ENCODE measurements around the gene PTPN11.
"Not testable (repeated sequence)": the region's sequence is repeated elsewhere in the genome, so short reads cannot be mapped to it uniquely, and the experiment has no call there.

PTPN11 gene

DNA sequence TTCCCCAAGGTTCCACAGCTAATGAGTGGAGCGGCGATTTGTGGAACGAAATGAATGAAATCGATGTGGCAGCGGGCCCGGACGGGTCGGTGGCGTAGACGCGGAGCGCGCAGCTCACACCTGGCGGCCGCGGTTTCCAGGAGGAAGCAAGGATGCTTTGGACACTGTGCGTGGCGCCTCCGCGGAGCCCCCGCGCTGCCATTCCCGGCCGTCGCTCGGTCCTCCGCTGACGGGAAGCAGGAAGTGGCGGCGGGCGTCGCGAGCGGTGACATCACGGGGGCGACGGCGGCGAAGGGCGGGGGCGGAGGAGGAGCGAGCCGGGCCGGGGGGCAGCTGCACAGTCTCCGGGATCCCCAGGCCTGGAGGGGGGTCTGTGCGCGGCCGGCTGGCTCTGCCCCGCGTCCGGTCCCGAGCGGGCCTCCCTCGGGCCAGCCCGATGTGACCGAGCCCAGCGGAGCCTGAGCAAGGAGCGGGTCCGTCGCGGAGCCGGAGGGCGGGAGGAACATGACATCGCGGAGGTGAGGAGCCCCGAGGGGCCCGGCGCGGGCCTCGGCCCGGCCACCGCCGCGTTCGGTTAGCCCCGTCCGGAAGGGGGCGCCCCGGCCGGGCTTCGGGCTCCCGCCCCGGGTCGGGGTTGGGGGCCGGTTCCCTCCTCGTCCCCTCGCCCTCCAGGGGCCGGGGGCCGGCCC, at the start of gene PTPN11:
Gene PTPN11, plus strand, starts transcription at position 340 of the 689 bp plus-strand sequence. Its CDS starts 165 bp downstream, at position 505.
- DNase-seq: peak; percentile 20 to 91 (median 79)

DNA sequence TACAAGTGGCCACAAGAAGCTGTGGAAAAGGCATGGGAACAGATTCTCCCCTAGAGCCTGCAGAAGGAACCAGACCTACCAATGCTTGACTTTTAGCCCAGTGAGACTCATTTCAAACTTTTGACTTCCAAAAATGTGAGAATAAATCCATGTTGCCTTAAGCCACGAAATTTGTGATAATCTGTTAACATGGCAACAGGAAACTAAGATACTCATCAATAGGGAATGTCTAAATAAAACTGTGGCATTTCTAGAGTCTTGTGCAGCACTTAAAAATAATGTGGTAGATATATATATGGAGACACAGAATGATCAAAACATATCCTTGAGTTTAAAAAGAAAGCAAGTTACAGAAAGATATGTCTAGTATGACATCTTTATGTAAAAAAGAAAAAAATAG, 48.5 kb upstream of the PTPN11 start:
- no peak for DNase-seq

GRCh38 chr12:112370868-112371510, 47.8 kb upstream of the PTPN11 start:
- no peak for DNase-seq

DNA sequence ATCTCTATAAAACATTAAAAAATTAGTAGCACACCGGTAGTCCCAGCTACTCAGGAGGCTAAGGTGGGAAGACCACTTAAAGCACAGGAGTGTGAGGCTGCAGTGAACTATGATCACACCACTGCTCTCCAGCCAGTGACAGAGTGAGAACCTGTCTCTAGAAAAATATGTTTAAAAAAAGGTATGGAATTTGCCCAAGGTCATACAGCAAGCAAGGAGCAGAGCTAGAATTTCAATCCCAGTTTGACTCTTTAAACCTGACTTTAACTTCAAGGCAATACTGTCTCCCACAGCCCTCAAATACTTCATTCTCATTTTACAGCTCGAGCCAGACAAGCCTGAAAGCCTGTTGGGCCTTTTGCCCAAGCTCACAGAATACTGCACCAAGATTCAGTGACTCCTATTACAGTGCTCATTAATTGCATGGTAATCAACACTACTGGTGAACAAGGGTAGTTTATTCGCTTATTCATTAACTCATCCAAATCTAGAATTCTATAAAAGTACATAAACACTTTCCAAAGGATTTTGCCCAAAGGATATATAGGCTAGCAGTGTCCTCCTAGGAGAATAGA, 44.5 kb upstream of the PTPN11 start:
- no peak for DNase-seq

DNA sequence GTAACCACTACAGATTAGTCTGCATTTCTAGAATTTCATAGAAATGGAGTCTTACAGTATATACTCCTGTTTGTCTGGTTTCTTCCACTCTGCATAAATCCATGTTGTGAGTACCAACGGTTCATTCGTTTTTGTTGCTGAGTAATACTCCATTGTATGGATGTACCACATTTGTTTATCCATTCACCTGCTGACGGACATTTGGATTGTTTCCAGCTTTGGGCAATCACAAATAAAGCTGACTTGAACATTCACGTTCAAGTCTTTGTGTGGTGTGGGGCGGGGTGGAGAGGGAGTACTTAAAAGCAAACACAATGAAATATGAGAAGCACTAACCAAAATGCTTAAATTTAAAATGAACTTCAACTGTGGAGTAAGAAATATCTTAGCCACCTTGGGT, 43.6 kb upstream of the PTPN11 start:
- DNase-seq: no peak

DNA sequence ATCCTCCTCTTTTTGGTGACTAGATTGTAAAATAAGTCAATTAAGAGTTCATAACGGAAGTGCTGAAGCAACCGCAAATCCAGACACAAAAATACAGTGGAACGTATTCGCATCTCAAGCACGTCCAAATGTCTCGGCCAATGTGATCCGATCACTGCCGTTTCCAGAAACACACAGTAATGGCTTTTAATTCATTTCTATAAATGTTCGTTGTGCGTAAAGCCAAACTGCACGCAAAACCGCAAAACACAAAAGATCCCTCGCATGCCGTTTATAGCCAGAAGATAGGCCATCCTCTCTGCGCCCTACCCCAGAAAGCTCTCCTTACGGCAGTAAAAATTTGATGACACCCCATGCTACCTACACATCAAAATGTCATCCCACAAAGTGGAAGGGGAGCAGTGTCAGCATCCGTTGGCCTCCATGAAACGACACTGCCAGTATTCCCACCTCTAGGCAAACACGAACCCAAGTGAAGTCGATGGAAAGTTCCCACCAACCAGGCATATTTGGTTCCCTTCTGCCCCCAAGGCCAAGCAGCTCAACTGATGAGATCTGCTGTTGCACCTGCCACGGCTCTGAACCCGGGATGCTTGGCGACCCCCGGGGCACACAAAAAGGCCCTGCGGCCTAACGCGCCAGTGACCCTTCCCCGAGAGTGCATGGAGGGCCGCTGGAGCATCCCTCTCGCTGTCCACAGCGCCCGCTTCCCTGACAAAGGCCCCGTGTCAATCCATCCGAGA, 37.9 kb upstream of the PTPN11 start:
- DNase-seq: peak in 18 of 56 donors; percentile 2 to 50 (median 28)

DNA sequence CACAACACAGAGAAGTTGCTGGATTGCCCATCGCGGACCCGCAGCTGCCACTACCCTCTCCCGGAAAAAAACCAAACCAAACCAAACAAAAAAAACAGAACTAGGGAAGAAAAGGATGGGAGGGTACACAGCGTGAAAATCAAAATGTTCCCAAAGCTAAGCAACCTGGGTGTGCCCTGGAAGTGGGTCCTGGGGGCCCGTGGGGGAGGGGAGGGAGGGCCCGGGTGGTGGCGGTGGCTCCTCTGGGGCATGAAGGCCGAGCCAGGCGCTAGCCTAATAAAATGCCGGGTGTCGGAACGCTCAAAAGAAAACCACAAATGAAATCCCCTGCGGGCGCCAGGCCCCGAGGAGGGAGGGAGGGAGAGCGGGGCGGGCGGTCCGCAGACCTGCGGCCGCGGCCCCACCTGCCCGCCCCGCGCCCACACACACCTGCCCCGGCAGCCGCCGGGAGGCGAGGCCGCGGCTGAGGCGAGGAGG, 37.3 kb upstream of the PTPN11 start:
- DNase-seq: peak in 13 of 56 donors; percentile 8 to 46 (median 32)

DNA sequence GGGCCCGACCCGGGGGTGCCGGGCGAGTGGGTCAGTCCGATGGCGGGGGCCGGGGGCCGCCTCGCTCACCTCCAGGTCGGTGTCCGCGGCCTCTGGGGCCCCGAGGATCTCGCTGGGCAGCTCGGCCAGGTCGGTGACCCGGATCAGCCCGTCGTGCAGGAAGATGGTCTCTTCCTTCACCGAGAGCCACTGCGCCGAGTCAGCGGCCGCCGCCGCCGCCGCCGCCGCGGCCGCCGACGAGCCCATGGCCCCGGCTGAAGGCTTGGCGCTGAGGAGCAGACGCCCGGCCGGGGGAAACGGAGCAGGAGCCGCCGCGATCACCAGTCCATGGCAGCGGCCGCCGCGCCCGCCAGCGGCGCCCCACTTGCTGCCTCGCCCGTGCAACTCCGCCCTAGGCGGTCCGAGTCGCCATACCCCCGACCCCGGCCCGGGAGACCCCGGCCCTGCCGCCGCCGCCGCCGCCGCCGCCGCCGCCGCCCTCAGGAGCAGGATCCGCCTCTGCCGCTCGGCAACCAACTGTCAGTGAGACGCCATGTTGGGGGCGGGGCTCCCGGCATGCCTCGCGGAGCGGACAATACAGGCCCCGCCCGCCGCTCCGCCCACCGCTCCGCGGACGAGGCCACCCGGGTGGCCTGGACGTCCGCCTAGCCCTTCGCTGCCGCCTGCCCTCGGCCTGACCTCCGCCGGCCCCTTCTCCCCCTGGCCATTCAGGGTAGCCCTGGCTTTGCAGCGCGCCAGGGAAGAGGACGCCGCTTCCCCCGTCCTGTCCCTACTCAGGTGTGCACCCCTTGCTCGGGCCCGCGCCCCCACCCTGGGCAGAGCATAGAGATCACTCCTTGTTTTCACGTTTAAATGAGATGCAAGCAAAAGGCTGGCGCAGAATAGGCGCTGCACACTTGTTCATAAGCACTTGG, 36.6 kb upstream of the PTPN11 start, which contains the start of gene HECTD4:
Gene HECTD4, minus strand, starts transcription at position 549 of the 914 bp plus-strand sequence. Its CDS starts 303 bp downstream, at position 246.
- DNase-seq: peak in 55 of 56 donors; percentile 54 to 98 (median 87)

GRCh38 chr12:112382866-112383265, 35.9 kb upstream of the PTPN11 start:
- DNase-seq: no peak

DNA sequence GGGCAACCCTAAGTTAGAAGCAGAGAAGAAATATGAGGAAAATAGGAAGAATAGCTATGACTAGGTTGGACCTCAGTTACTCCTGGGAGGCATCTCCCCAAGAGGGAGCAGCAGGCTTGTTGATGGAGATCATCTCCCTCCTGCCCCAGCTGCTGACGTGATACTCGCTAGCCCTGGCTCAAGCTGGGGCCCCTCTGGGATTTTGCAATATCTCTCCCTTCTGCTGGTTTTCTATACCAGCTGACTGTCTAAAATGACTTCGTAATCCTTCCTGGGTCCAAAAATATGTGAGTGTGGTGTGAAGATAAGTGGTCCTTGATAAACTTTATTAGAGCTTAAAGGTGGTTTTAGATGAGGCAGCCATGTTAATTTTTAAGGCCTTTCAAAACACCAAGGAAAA, 32.0 kb upstream of the PTPN11 start:
- DNase-seq: no peak

DNA sequence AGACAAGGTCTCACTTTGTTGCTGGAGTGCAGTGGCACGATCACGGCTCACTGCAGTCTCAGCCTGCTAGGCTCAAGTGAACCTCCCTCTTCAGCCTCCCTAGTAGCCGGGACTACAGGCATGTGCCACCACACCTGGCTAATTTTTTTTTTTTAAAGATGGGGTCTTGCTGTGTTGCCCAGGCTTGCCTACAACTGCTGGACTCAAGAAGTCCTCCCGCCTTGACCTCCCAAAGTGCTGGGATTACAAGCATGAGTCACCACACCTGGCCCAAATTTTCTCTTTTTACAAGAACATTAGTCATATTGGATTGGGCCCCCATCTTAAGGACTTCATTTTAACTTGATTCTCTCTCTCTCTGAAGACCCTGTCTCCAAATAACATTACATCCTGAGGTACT, 29.5 kb upstream of the PTPN11 start:
- no peak for DNase-seq

DNA sequence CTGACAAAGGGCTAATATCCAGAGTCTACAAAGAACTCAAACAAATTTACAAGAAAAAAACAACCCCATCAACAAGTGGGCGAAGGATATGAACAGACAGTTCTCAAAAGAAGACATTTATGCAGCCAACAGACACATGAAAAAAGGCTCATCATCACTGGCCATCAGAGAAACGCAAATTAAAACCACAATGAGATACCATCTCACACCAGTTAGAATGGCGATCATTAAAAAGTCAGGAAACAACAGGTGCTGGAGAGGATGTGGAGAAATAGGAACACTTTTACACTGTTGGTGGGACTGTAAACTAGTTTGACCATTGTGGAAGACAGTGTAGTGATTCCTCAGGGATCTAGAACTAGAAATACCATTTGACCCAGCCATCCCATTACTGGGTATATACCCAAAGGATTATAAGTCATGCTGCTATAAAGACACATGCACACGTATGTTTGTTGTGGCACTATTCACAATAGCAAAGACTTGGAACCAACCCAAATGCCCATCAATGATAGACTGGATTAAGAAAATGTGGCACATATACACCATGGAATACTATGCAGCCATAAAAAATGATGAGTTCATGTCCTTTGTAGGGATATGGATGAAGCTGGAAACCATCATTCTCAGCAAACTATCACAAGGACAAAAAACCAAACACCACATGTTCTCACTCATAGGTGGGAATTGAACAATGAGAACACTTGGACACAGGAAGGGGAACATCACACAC, 28.7 kb upstream of the PTPN11 start:
- DNase-seq: not testable (repeated sequence)

DNA sequence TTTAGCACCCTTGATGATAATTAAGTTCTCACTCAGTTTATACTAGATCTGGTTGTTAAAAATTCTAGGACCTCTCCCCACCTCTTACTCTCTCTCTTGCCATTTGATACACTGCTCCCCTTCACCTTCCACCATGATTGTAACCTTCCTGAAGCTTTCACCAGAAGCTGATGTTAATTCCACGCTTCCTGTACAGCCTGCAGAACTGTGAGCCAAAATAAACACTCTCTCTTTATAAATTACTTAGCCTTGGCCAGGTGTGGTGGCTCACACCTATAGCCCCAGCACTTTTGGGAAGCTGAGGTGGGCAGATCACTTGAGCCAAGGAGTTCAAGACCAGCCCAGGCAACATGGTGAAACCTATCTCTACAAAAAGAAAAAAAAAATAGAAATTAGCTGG, 25.4 kb upstream of the PTPN11 start:
- no peak for DNase-seq

DNA sequence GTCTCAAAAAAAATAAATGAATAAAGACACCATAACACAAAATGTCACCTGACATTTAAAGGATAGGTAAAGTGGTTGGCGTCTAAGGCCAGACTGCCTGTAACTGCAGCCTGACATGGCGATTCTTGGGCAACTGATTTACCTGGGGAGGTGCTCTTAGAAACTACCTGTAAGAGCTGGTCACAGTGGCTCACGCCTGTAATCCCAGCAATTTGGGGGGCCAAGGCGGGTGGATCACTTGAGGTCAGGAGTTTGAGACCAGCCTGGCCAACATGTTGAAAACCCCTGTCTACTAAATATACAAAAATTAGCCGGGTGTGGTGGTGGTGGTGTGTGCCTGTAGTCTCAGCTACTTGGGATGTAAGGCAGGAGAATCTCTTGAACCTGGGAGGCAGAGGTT, 17.7 kb upstream of the PTPN11 start:
- DNase-seq: no peak

DNA sequence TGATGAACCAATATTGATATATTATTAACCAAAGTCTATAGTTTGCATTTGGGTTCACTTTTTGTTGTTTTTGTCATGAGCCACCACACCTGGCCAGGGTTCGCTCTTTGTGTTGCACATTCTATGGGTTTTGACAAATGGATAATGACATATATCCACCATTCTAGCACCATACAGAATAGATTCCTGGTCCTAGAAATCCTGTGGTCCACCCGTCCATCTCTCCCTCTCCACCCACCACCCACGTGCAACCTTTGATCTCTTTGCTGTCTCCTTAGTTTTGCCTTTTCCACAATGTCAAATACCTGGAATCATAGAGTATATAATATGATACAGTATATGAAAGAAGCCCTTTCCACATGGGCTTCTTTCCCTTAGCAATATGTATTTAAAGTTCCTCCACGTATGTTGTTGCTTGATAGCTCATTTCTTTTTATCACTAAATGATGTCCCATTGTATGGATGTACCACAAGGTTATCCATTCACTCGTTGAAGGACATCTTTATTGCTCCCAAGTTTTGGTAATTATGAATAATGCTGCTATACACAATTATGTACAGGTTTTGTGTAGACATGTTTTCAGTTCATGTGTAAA, 16.7 kb upstream of the PTPN11 start:
- DNase-seq: no peak

- no peak for DNase-seq
Measured at GRCh38 chr12:112406519-112407488, 11.9 kb upstream of the PTPN11 start.

GRCh38 chr12:112407683-112408082, 11.1 kb upstream of the PTPN11 start:
- DNase-seq: not testable (repeated sequence)

- DNase-seq: no peak
Measured at GRCh38 chr12:112408621-112409020, 10.1 kb upstream of the PTPN11 start.
